C4-2B (cell line): ENCODE results near the gene STIM1.

ENCODE experiments used
- CTCF ChIP-seq: fragments of 450-650 bp; conservative IDR thresholded peaks from 2 replicates; pipeline ENCODE4 v1.5.1; 2017; ENCODE audit warnings: mild to moderate bottlenecking
- ZFX ChIP-seq: fragments of 450-650 bp; IDR thresholded peaks from 2 replicates; pipeline ENCODE4 v1.6.1; 2017

DNA sequence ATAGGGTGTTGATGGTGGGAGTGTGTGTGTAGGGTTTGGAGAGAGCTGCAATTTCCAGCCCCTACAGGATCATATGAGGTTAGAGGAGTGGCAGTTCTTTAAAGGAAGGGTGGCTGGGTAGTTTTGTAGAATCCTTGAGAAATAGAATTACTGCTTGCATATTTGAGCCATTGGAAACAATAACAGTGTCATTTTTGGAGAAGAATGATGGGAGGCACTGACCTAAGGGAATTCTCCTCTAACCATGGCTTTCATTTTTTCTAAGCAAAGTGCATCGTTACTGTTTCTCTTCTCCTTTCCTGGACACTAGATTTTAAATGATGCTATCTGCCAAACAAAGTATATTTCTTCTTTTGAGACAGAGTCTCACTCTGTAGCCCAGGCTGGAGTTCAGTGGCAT, 172.3 kb downstream of the STIM1 start:
- TF ChIP-seq CTCF (no peak), ZFX (no peak)
